ENCODE results near the gene DNAH10.

DNAH10 gene

GRCh38 chr12:123732251-123732650 is 29.9 kb upstream of the DNAH10 start:
- H4K20me1 ChIP-seq (ENCODE audit: insufficient read depth, low read length): no peaks in the 10 kb centered on the region
- no peak overlapping the region for H2AFZ ChIP-seq (ENCODE audit: low read length)
- no peaks in the 10 kb centered on the region for H3K9me2 ChIP-seq (ENCODE audit: low read depth, low read length)
- H3K9me3 ChIP-seq (ENCODE audit: low read length): no peaks in the 10 kb centered on the region
- no peak overlapping the region for H3K27ac ChIP-seq (ENCODE audit: low read depth, low read length, poor library complexity, severe bottlenecking)
- TF ChIP-seq CTCF (IDR thresholded peaks at IDR 0.05; ENCODE audit: low read length): no peak
- no peak for TF ChIP-seq EZH2 (IDR thresholded peaks at IDR 0.05; ENCODE audit: borderline replicate concordance, low read length)
- no peak overlapping the region for H3K9ac ChIP-seq (ENCODE audit: low read length)
- peaks cover 94% of the 10 kb centered on the region for H3K36me3 ChIP-seq (ENCODE audit: insufficient read depth, low read length)
- H3K4me3 ChIP-seq (ENCODE audit: low read depth, low read length, poor library complexity, severe bottlenecking): no peak overlapping the region
- H3K79me2 ChIP-seq (ENCODE audit: insufficient read depth, low read length): no peaks in the 10 kb centered on the region
- no peaks in the 10 kb centered on the region for H3K4me1 ChIP-seq (ENCODE audit: insufficient read depth, low read length, severe bottlenecking)
- H3K27me3 ChIP-seq (ENCODE audit: insufficient read depth, low read length): no peaks in the 10 kb centered on the region
- no peak overlapping the region for H3K4me2 ChIP-seq (ENCODE audit: low read length)
- no peaks in the 10 kb centered on the region for H3F3A ChIP-seq (ENCODE audit: insufficient read depth, low read length)

DNA sequence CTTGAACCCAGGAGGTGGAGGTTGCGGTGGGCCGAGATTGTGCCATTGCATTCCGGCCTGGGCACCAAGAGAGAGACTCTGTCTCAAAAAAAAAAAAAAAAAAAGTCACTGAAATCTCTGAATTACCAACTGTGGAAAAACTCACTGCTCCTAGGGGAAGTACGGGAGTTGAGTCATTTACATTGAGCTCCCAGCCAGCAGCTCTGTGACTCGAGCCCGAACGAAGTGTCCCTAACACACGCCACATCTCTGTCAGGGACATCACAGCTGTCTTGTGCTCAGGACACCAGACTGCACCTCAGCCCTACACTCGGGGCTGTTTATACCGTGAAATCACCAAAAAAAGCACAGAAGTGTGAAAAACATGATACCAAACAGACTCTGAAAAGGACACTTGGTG is 28.9 kb upstream of the DNAH10 start:
- H3K4me2 ChIP-seq (ENCODE audit: low read length): no peak overlapping the region
- no peak overlapping the region for H3K27ac ChIP-seq (ENCODE audit: low read depth, low read length, poor library complexity, severe bottlenecking)
- H4K20me1 ChIP-seq (ENCODE audit: insufficient read depth, low read length): no peaks in the 10 kb centered on the region
- H3K79me2 ChIP-seq (ENCODE audit: insufficient read depth, low read length): no peaks in the 10 kb centered on the region
- no peak for TF ChIP-seq CTCF (IDR thresholded peaks at IDR 0.05; ENCODE audit: low read length)
- no peak for TF ChIP-seq EZH2 (IDR thresholded peaks at IDR 0.05; ENCODE audit: borderline replicate concordance, low read length)
- H3F3A ChIP-seq (ENCODE audit: insufficient read depth, low read length): no peaks in the 10 kb centered on the region
- H2AFZ ChIP-seq (ENCODE audit: low read length): no peak overlapping the region
- H3K27me3 ChIP-seq (ENCODE audit: insufficient read depth, low read length): no peaks in the 10 kb centered on the region
- no peaks in the 10 kb centered on the region for H3K9me2 ChIP-seq (ENCODE audit: low read depth, low read length)
- H3K9me3 ChIP-seq (ENCODE audit: low read length): no peaks in the 10 kb centered on the region
- H3K4me3 ChIP-seq (ENCODE audit: low read depth, low read length, poor library complexity, severe bottlenecking): no peak overlapping the region
- no peak overlapping the region for H3K9ac ChIP-seq (ENCODE audit: low read length)
- peaks cover 94% of the 10 kb centered on the region for H3K36me3 ChIP-seq (ENCODE audit: insufficient read depth, low read length)
- H3K4me1 ChIP-seq (ENCODE audit: insufficient read depth, low read length, severe bottlenecking): no peaks in the 10 kb centered on the region

- no peak overlapping the region for H3K9ac ChIP-seq (ENCODE audit: low read length)
- H3K27ac ChIP-seq (ENCODE audit: low read depth, low read length, poor library complexity, severe bottlenecking): no peak overlapping the region
- no peak overlapping the region for H2AFZ ChIP-seq (ENCODE audit: low read length)
- no peak overlapping the region for H3K4me2 ChIP-seq (ENCODE audit: low read length)
- H3K27me3 ChIP-seq (ENCODE audit: insufficient read depth, low read length): no peaks in the 10 kb centered on the region
- TF ChIP-seq CTCF (IDR thresholded peaks at IDR 0.05; ENCODE audit: low read length) (no peak), EZH2 (IDR thresholded peaks at IDR 0.05; ENCODE audit: borderline replicate concordance, low read length) (no peak)
- H3K9me2 ChIP-seq (ENCODE audit: low read depth, low read length): no peaks in the 10 kb centered on the region
- no peaks in the 10 kb centered on the region for H3K79me2 ChIP-seq (ENCODE audit: insufficient read depth, low read length)
- no peaks in the 10 kb centered on the region for H3K9me3 ChIP-seq (ENCODE audit: low read length)
- no peak overlapping the region for H3K4me3 ChIP-seq (ENCODE audit: low read depth, low read length, poor library complexity, severe bottlenecking)
- H3K4me1 ChIP-seq (ENCODE audit: insufficient read depth, low read length, severe bottlenecking): no peaks in the 10 kb centered on the region
- peaks cover 94% of the 10 kb centered on the region for H3K36me3 ChIP-seq (ENCODE audit: insufficient read depth, low read length)
- H4K20me1 ChIP-seq (ENCODE audit: insufficient read depth, low read length): no peaks in the 10 kb centered on the region
- no peaks in the 10 kb centered on the region for H3F3A ChIP-seq (ENCODE audit: insufficient read depth, low read length)
These were observed 27.8 kb upstream of the DNAH10 start for GRCh38 chr12:123734268-123734667.
